SK-N-SH treated with all-trans-retinoic acid at 6 μM for 48 hours (cell line): ENCODE data around the gene TEAD1.

ENCODE experiments used
- ARNTL ChIP-seq: fragments of 450-650 bp; formaldehyde crosslinking; IDR thresholded peaks from 2 replicates; pipeline ENCODE4 v1.5.0; 2020; ENCODE audit warnings: low read depth, mild to moderate bottlenecking, moderate library complexity, borderline replicate concordance
- CSDC2 ChIP-seq: fragments of 250-450 bp; sonication (Bioruptor Pico); IDR thresholded peaks from 2 replicates; pipeline ENCODE4 v1.5.0; 2020; ENCODE audit warnings: mild to moderate bottlenecking, moderate library complexity
- ESRRG ChIP-seq: fragments of 250-450 bp; sonication (Bioruptor Pico); IDR thresholded peaks from 2 replicates; pipeline ENCODE4 v1.6.1; 2021; ENCODE audit warnings: mild to moderate bottlenecking
- GLIS3 ChIP-seq: fragments of 250-450 bp; sonication (Bioruptor Pico); IDR thresholded peaks from 2 replicates; pipeline ENCODE4 v1.5.0; 2020; ENCODE audit warnings: mild to moderate bottlenecking, moderate library complexity
- ISL1 ChIP-seq: fragments of 250-450 bp; sonication (Bioruptor Pico); IDR thresholded peaks from 2 replicates; pipeline ENCODE4 v2.1.2; 2022; ENCODE audit warnings: mild to moderate bottlenecking, moderate library complexity
- PATZ1 ChIP-seq: fragments of 250-450 bp; sonication (Bioruptor Pico); IDR thresholded peaks from 2 replicates; pipeline ENCODE4 v1.8.0; 2020; ENCODE audit warnings: mild to moderate bottlenecking, moderate library complexity, borderline replicate concordance
- RARB ChIP-seq: fragments of 250-450 bp; sonication (Bioruptor Pico); IDR thresholded peaks from 2 replicates; pipeline ENCODE4 v1.8.0; 2021; ENCODE audit warnings: mild to moderate bottlenecking, moderate library complexity
- TSHZ2 ChIP-seq: fragments of 250-450 bp; sonication (Bioruptor Pico); IDR thresholded peaks from 2 replicates; pipeline ENCODE4 v1.5.0; 2020; ENCODE audit warnings: mild to moderate bottlenecking, moderate library complexity
- ZFP3 ChIP-seq: fragments of 250-450 bp; sonication (Bioruptor Pico); IDR thresholded peaks from 2 replicates; pipeline ENCODE4 v1.5.0; 2020; ENCODE audit warnings: mild to moderate bottlenecking, moderate library complexity
- ZFP30 ChIP-seq: fragments of 450-650 bp; formaldehyde crosslinking; IDR thresholded peaks from 2 replicates; pipeline ENCODE4 v1.5.0; 2022; ENCODE audit warnings: mild to moderate bottlenecking, moderate library complexity
- ZNF70 ChIP-seq: fragments of 450-650 bp; formaldehyde crosslinking; IDR thresholded peaks from 2 replicates; pipeline ENCODE4 v1.5.0; 2020; ENCODE audit warnings: mild to moderate bottlenecking, moderate library complexity
- ZNF8 ChIP-seq: fragments of 450-650 bp; formaldehyde crosslinking; IDR thresholded peaks from 2 replicates; pipeline ENCODE4 v1.5.0; 2020; ENCODE audit warnings: mild to moderate bottlenecking, moderate library complexity
- TF ChIP-seq, protein P1 (sequence below): fragments of 250-450 bp; sonication (Bioruptor Pico); IDR thresholded peaks from 2 replicates; pipeline ENCODE4 v1.5.1; 2021; ENCODE audit warnings: mild to moderate bottlenecking, moderate library complexity
- TF ChIP-seq, protein P2 (sequence below): fragments of 250-450 bp; sonication (Bioruptor Pico); IDR thresholded peaks from 2 replicates; pipeline ENCODE4 v1.5.1; 2020; ENCODE audit warnings: low read depth, mild to moderate bottlenecking, moderate library complexity

GRCh38 chr11:12815931-12816494, 141.8 kb downstream of the TEAD1 start:
- TF ChIP-seq, protein P1, sequence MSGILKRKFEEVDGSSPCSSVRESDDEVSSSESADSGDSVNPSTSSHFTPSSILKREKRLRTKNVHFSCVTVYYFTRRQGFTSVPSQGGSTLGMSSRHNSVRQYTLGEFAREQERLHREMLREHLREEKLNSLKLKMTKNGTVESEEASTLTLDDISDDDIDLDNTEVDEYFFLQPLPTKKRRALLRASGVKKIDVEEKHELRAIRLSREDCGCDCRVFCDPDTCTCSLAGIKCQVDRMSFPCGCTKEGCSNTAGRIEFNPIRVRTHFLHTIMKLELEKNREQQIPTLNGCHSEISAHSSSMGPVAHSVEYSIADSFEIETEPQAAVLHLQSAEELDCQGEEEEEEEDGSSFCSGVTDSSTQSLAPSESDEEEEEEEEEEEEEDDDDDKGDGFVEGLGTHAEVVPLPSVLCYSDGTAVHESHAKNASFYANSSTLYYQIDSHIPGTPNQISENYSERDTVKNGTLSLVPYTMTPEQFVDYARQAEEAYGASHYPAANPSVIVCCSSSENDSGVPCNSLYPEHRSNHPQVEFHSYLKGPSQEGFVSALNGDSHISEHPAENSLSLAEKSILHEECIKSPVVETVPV: no peak
- TF ChIP-seq PATZ1 (CRISPR knock-in tag): no peak
- TF ChIP-seq ESRRG: no peak
- TF ChIP-seq CSDC2 (CRISPR knock-in tag): no peak
- TF ChIP-seq ZFP30: no peak
- TF ChIP-seq ISL1 (CRISPR knock-in tag): no peak
- no peak for TF ChIP-seq ARNTL (CRISPR knock-in tag)
- TF ChIP-seq ZFP3 (CRISPR knock-in tag): no peak
- TF ChIP-seq, protein P2, sequence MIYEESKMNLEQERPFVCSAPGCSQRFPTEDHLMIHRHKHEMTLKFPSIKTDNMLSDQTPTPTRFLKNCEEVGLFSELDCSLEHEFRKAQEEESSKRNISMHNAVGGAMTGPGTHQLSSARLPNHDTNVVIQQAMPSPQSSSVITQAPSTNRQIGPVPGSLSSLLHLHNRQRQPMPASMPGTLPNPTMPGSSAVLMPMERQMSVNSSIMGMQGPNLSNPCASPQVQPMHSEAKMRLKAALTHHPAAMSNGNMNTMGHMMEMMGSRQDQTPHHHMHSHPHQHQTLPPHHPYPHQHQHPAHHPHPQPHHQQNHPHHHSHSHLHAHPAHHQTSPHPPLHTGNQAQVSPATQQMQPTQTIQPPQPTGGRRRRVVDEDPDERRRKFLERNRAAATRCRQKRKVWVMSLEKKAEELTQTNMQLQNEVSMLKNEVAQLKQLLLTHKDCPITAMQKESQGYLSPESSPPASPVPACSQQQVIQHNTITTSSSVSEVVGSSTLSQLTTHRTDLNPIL (CRISPR knock-in tag): no peak
- no peak for TF ChIP-seq ZNF70 (CRISPR knock-in tag)
- TF ChIP-seq RARB (CRISPR knock-in tag): no peak
- no peak for TF ChIP-seq TSHZ2 (CRISPR knock-in tag)
- TF ChIP-seq GLIS3 (CRISPR knock-in tag): no peak
- no peak for TF ChIP-seq ZNF8
